GM06990 (cell line): Measurements from ENCODE around the gene DOCK1.

Source experiments
- DNase-seq: peaks from one replicate; pipeline ENCODE4 v3.0.0-alpha.2; 2011; ENCODE audit not compliant: insufficient read length; ENCODE audit errors: extremely low read depth
- H3K27me3 ChIP-seq: replicated peaks from 2 replicates; pipeline ENCODE4 v1.6.0; 2011; ENCODE audit warnings: low read length; ENCODE audit not compliant: control insufficient read depth, insufficient read depth
- H3K36me3 ChIP-seq: 2 replicates; pipeline ENCODE4 v1.5.1; 2011; ENCODE audit warnings: low read length; ENCODE audit not compliant: control insufficient read depth, insufficient read depth
- H3K4me3 ChIP-seq: replicated peaks from 2 replicates; pipeline ENCODE4 v1.5.1; 2011; ENCODE audit warnings: low read depth, mild to moderate bottlenecking, control low read depth, low read length
- TF ChIP-seq, protein P1 (sequence below): IDR thresholded peaks from 2 replicates; pipeline ENCODE4 v1.5.1; 2011; ENCODE audit warnings: low read length, control low read depth, mild to moderate bottlenecking, inconsistent platforms; ENCODE audit not compliant: insufficient read depth, poor library complexity, severe bottlenecking

Gene DOCK1

DNA sequence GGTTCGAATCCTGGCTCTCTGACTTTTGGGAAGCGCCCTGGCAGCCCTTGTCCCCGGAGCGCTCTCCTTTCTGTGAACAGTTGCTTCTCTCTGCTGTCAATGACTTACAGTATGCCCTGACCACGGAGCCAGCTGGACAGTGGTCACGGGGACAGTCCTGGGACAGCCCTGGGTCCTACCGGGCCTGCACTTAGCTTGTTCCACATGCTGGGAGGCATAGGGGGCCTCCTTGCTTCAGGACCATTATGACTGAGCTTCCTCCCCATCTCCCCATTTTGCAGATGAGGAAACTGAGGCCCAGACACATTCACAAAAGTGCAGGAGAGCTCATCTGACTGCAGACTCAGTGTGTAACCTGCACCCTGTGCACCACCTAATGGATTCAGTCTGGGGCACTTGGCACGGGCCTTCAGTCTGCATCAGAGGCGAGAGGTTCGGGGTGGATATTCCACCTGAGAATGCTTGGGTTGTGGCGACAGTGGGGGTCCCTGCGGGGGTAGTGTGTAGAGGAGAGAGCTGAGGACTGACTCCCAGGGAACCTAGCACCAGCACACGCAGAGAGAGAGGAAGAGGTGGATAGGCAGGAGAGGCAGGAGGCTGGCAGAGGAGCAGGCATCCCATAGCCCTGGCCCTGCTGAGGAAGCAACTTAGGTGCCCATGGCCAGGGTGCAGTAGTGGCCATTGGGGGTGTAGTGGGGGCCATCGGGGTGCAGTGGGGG, 1.6 kb downstream of the DOCK1 start:
- H3K36me3 ChIP-seq = no peaks in the 10 kb centered on the region
- no peak overlapping the region for H3K4me3 ChIP-seq
- TF ChIP-seq, protein P1, sequence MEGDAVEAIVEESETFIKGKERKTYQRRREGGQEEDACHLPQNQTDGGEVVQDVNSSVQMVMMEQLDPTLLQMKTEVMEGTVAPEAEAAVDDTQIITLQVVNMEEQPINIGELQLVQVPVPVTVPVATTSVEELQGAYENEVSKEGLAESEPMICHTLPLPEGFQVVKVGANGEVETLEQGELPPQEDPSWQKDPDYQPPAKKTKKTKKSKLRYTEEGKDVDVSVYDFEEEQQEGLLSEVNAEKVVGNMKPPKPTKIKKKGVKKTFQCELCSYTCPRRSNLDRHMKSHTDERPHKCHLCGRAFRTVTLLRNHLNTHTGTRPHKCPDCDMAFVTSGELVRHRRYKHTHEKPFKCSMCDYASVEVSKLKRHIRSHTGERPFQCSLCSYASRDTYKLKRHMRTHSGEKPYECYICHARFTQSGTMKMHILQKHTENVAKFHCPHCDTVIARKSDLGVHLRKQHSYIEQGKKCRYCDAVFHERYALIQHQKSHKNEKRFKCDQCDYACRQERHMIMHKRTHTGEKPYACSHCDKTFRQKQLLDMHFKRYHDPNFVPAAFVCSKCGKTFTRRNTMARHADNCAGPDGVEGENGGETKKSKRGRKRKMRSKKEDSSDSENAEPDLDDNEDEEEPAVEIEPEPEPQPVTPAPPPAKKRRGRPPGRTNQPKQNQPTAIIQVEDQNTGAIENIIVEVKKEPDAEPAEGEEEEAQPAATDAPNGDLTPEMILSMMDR = no peak
- no peak for DNase-seq
- H3K27me3 ChIP-seq = no peaks in the 10 kb centered on the region

DNA sequence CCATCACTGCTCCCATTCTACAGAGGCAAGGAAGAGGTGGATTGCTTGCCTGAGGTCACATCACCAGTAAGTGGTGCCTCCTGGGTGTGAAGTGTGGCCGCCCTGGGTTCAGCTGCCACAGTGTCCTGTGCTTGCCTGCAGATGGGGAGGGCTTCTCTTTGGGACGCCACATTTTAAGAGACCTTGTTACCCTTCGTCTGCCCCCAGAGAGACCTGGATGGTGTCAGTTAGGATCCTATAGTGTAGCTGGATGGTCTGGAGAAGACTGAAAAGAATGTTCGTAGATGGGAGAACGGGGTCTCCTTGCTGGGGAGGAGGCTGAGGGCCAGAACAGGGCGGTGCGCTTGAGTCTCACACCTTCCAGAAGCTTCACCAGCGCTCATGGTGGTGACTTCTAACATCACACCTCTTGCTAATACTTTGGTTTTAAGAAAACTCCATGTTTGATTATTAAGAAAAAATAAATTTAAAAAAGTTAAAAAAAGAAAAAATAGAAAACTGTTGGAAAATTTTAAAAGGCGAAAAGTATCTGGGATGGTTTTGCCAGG, 2.3 kb downstream of the DOCK1 start:
- DNase-seq = no peak
- H3K4me3 ChIP-seq = no peak overlapping the region
- H3K27me3 ChIP-seq = no peaks in the 10 kb centered on the region
- TF ChIP-seq, protein P1 = no peak
- H3K36me3 ChIP-seq = no peaks in the 10 kb centered on the region

DNA sequence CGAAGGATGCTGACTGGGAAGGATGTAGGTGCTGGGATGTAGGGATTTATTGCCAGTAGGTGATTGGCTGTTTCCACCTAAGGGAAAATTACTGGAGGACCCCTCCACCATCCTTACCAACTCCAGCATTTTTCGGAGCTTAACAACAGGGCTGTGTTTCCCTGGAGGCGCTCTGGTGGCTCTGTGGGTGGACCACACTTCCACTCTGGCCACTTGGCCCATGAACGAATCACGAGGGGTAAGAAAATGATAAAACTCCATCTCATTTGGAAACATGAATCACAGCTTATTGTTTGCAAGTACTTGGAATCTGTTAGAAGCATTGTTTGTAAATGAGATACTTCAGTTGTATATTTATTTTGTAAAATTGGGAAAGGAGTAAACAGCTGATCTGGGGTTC, 3.0 kb downstream of the DOCK1 start:
- H3K27me3 ChIP-seq = no peaks in the 10 kb centered on the region
- no peak for DNase-seq
- no peak overlapping the region for H3K4me3 ChIP-seq
- H3K36me3 ChIP-seq = no peaks in the 10 kb centered on the region
- TF ChIP-seq, protein P1 = no peak

DNA sequence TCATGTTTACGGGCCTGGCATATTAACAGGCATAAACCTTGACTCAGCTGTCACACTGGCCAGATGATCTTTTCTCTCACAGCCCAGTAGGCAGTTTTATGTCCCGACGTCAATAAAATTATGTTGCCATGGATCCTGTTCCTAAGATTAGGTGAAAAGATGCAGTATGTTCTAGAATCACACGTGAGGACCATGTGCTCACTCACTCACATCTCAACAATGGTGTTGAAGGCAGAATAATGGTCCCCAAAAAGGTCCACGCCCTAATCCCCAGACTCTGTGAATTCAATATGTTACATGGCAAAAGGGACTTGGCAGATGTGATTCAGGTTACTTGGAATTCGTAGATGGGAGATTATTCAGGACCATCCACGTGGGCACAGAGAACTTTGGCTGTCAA, 3.5 kb downstream of the DOCK1 start:
- TF ChIP-seq, protein P1 = no peak

DNA sequence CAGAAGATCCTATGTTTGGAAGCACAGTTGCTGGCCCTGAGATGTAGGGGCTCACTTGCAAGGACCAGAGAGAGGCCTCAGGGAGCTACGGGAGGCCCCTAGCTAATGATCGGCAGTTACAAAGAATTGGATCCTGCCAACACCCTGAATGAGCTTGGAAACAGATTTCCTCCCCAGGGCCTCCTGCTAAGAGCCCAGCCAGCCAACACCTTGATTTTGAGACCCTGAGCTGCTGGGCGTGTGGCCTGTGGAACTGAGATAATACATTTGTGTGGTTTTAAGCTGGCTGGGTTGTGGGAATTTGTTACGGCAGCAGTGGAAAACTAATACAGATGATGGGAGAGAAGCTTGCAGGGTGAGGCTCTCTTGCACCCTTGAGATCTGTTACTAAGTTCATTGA, 3.9 kb downstream of the DOCK1 start:
- H3K4me3 ChIP-seq = no peak overlapping the region
- TF ChIP-seq, protein P1 = no peak
- DNase-seq = no peak

More for the DNA sequence above, 3.5 kb downstream of the DOCK1 start:
- no peak for DNase-seq
- Histone ChIP-seq H3K4me3 (no peak overlapping the region), H3K36me3 (no peaks in the 10 kb centered on the region), H3K27me3 (no peaks in the 10 kb centered on the region)

More for the DNA sequence above, 3.9 kb downstream of the DOCK1 start:
- no peaks in the 10 kb centered on the region for H3K36me3 ChIP-seq
- H3K27me3 ChIP-seq = no peaks in the 10 kb centered on the region
